Neuronal stem cell (in vitro differentiated cells): ENCODE data around the gene ADGRL3.

Source experiments
- DNase-seq: peaks from one replicate; pipeline ENCODE4 v3.0.0-alpha.2; 2013; ENCODE audit warnings: low spot score
- H2AFZ ChIP-seq: one replicate; pipeline ENCODE4 v1.6.1; 2013; ENCODE audit warnings: mild to moderate bottlenecking, low read length, inconsistent platforms
- H2AK5ac ChIP-seq: 2 replicates; pipeline ENCODE4 v1.6.1; 2013; ENCODE audit warnings: low read depth, mild to moderate bottlenecking, inconsistent platforms, low read length, moderate library complexity, mixed read lengths
- H2BK120ac ChIP-seq: 2 replicates; pipeline ENCODE4 v1.6.1; 2013; ENCODE audit warnings: low read depth, mild to moderate bottlenecking, inconsistent platforms, low read length, moderate library complexity, mixed read lengths
- H2BK12ac ChIP-seq: one replicate; pipeline ENCODE4 v1.6.1; 2013; ENCODE audit warnings: low read length, inconsistent platforms
- H2BK15ac ChIP-seq: 2 replicates; pipeline ENCODE4 v1.6.1; 2013; ENCODE audit warnings: mild to moderate bottlenecking, low read length, inconsistent platforms, mixed read lengths
- H2BK5ac ChIP-seq: one replicate; pipeline ENCODE4 v1.6.1; 2013; ENCODE audit warnings: inconsistent platforms, mild to moderate bottlenecking, low read length, moderate library complexity
- H3K14ac ChIP-seq: one replicate; pipeline ENCODE4 v1.6.1; 2013; ENCODE audit warnings: low read length, inconsistent platforms
- H3K18ac ChIP-seq: 2 replicates; pipeline ENCODE4 v1.6.1; 2013; ENCODE audit warnings: low read length, inconsistent platforms
- H3K23ac ChIP-seq: 2 replicates; pipeline ENCODE4 v1.6.1; 2013; ENCODE audit warnings: low read depth, mild to moderate bottlenecking, mixed read lengths, low read length, inconsistent platforms; ENCODE audit not compliant: poor library complexity
- H3K27ac ChIP-seq: replicated peaks from 3 replicates; pipeline ENCODE4 v1.5.1; 2013; ENCODE audit warnings: low read length, inconsistent platforms
- H3K27me3 ChIP-seq, 3 experiments: 2 replicates each; pipeline ENCODE4 v1.6.1; 2013; ENCODE audit warnings: low read length in 3 of 3, mild to moderate bottlenecking in 2 of 3, inconsistent platforms in 1 of 3, low read depth in 1 of 3, mixed read lengths in 1 of 3, moderate library complexity in 1 of 3; ENCODE audit not compliant: control insufficient read depth in 3 of 3, insufficient read depth in 3 of 3
- H3K36me3 ChIP-seq, 2 donors: replicated peaks in 1 of 2; 2 replicates each; pipeline ENCODE4 v1.6.1; 2013; ENCODE audit warnings: low read length in 2 of 2; ENCODE audit not compliant: control insufficient read depth in 2 of 2, insufficient read depth in 2 of 2
- H3K4ac ChIP-seq: 2 replicates; pipeline ENCODE4 v1.6.1; 2013; ENCODE audit warnings: inconsistent platforms, mild to moderate bottlenecking, low read length, moderate library complexity
- H3K4me1 ChIP-seq, 2 donors: 1 replicate in 1 of 2; 2 replicates in 1 of 2; pipeline ENCODE4 v1.6.1; 2013; ENCODE audit warnings: low read length in 2 of 2, low read depth in 1 of 2; ENCODE audit not compliant: control insufficient read depth in 2 of 2, insufficient read depth in 1 of 2
- H3K4me2 ChIP-seq: one replicate; pipeline ENCODE4 v1.6.1; 2013; ENCODE audit warnings: mild to moderate bottlenecking, low read length, inconsistent platforms; ENCODE audit not compliant: insufficient read depth, poor library complexity, severe bottlenecking
- H3K4me3 ChIP-seq, 2 donors: 2 replicates each; pipeline ENCODE4 v1.5.1; 2013; ENCODE audit warnings: low read length in 2 of 2, mild to moderate bottlenecking in 2 of 2, inconsistent platforms in 1 of 2, moderate library complexity in 1 of 2
- H3K79me1 ChIP-seq: one replicate; pipeline ENCODE4 v1.6.1; 2013; ENCODE audit warnings: low read depth, mild to moderate bottlenecking, inconsistent platforms, low read length, moderate library complexity
- H3K9ac ChIP-seq: one replicate; pipeline ENCODE4 v1.6.1; 2013; ENCODE audit warnings: mild to moderate bottlenecking, low read depth, low read length, inconsistent platforms; ENCODE audit not compliant: poor library complexity
- H3K9me3 ChIP-seq, 2 donors: replicated peaks in 1 of 2; 2 replicates each; pipeline versions ENCODE3 to v1.6.1; 2013; ENCODE audit warnings: low read length in 2 of 2, mild to moderate bottlenecking in 2 of 2, inconsistent platforms in 1 of 2, low read depth in 1 of 2, mixed read lengths in 1 of 2, moderate library complexity in 1 of 2; ENCODE audit not compliant: control insufficient read depth in 2 of 2, insufficient read depth in 1 of 2
- H4K8ac ChIP-seq: one replicate; pipeline ENCODE4 v1.6.1; 2013; ENCODE audit warnings: low read depth, mild to moderate bottlenecking, inconsistent platforms, low read length, moderate library complexity
- H4K91ac ChIP-seq: one replicate; pipeline ENCODE4 v1.6.1; 2013; ENCODE audit warnings: low read length, low read depth, mild to moderate bottlenecking, inconsistent platforms; ENCODE audit not compliant: poor library complexity
- WGBS, 2 donors: extraction: QIAGEN DNeasy Blood & Tissue Kit; methylation state at CpG; one replicate each; pipeline ENCODE4 v1.1.7; 2013; ENCODE audit warnings: missing lambda C conversion rate in 2 of 2, mixed read lengths in 1 of 2; ENCODE audit not compliant: insufficient read length in 2 of 2, insufficient replicate concordance in 1 of 2; ENCODE audit errors: extremely low coverage in 2 of 2; 5-methylcytosine and 5-hydroxymethylcytosine counted together

ADGRL3 gene

DNA sequence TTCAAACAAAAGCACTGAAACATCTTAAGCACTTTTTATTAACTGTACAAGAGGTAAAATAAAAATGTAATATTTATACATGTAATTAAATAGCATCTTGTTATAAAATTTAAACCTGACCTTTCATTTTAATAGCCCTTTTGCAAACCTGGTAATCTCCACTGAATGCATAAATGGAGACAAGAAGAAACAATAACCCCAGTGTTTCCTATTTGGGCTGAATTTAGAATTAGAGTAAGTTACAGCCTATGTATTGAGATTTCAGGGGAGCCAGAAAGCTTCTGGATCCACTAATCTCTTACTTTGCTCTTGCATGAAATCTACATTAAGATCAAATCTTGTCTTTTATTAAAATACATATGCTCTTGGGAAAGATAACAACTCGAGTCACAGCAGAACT is 261.8 kb downstream of the ADGRL3 start:
- Histone ChIP-seq H3K18ac (no peak overlapping the region), H2BK120ac (no peak overlapping the region), H3K36me3 (no peaks in the 10 kb centered on the region), H3K79me1 (peaks cover 2% of the 10 kb centered on the region), H2BK12ac (no peak overlapping the region), H2AK5ac (no peak overlapping the region), H3K4me1 (no peaks in the 10 kb centered on the region), H4K8ac (no peak overlapping the region), H3K4me2 (no peak overlapping the region), H2AFZ (no peak overlapping the region), H3K27ac (no peak overlapping the region), H2BK15ac (no peak overlapping the region), H3K14ac (no peak overlapping the region), H3K23ac (no peak overlapping the region), H3K4me3 (no peak overlapping the region), H3K4ac (no peak overlapping the region), H3K9me3 (no peaks in the 10 kb centered on the region), H3K9ac (no peak overlapping the region), H2BK5ac (no peak overlapping the region), H3K27me3 (no peaks in the 10 kb centered on the region), H4K91ac (no peak overlapping the region)
- WGBS, 2 donors = no CpG with 5 or more reads among the region's 1 CpG
- no peak for DNase-seq

DNA sequence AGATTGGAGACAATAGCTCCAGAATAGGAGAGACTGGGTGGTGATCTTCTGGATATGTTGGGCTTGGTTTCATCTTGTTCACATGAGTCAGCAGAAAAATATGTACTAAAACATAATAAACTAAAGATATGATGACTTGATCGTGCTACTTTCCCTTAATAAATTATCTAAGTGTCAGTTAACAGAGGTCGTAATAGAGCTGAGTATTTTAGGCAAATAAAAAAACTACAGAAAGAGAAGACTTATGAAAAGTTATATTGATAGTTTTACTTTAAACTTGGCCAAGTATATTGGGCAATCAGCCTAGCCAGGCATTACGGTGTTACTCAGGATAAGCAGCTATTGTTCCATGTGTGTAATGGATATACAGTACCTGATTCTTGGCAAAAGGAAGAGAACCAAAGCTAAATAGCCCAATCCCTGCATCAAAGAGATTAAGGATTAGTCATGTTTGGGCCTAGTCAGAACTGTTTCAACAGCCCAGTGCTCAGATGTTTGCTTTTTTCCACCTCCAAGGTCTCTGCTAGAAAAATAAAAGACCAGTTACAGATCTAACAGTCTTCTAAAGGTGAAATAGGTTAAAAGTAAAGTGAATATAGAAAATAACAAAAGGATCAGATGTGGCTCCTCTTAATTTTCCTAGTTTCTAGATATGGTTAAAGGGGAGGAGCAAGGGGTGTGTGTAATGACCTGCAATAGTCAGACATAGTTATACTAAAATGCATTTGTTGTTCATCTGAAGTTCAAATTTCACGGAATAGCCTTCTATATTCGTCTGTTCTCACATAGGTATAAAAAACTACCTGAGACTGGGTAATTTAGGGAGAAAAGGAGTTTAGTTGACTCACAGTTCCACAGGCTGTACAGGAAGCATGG is 262.6 kb downstream of the ADGRL3 start:
- no peaks in the 10 kb centered on the region for H3K4me1 ChIP-seq
- H3K79me1 ChIP-seq = peaks cover 2% of the 10 kb centered on the region
- H2AFZ ChIP-seq = no peak overlapping the region
- no peak overlapping the region for H2AK5ac ChIP-seq
- H2BK12ac ChIP-seq = no peak overlapping the region
- no peaks in the 10 kb centered on the region for H3K9me3 ChIP-seq
- H3K4me2 ChIP-seq = no peak overlapping the region
- H3K27me3 ChIP-seq = no peaks in the 10 kb centered on the region
- no peak overlapping the region for H3K27ac ChIP-seq
- no peaks in the 10 kb centered on the region for H3K36me3 ChIP-seq
- DNase-seq = no peak
- no peak overlapping the region for H4K91ac ChIP-seq
- H3K14ac ChIP-seq = no peak overlapping the region
- H3K4ac ChIP-seq = no peak overlapping the region
- no peak overlapping the region for H3K4me3 ChIP-seq
- no peak overlapping the region for H3K18ac ChIP-seq
- no peak overlapping the region for H3K9ac ChIP-seq
- no peak overlapping the region for H2BK120ac ChIP-seq
- no peak overlapping the region for H2BK5ac ChIP-seq
- no CpG with 5 or more reads among the region's 5 CpGs for WGBS, 2 donors
- H4K8ac ChIP-seq = no peak overlapping the region
- no peak overlapping the region for H2BK15ac ChIP-seq
- no peak overlapping the region for H3K23ac ChIP-seq

DNA sequence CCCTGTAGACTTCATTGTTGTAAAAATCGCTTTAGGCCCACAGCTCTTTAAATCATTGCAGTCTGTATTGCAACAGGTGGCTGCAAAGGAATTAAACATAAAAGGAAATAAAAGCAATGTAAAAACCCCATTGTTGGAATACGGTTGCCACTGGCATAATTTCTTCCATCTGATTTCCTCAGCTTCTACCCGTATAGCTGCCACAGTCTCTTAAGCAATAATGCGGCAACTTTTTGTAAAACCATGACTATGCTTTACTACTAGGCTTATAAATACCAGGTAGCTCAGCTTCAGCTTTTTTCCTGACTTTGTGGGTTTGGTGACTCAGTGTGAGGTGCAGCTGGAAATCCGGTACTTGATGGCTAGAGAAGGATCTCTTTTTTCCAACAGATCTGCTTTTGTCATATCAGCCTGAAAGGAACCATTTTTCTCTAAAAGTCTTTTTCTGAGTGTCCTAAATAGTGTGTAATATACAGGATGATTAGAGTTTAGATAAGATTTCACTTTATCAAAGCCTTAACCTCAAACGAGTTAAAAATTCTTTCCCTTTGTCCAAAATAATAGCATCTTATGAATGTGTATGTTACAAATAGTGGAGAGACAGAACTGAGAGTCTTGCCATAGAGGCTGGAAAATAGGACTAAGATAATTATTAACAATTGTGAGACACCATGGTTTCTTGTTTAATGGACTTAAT is 268.0 kb downstream of the ADGRL3 start:
- Histone ChIP-seq H2BK15ac (no peak overlapping the region), H3K9me3 (no peaks in the 10 kb centered on the region), H3K79me1 (no peaks in the 10 kb centered on the region), H3K4ac (no peak overlapping the region), H2AK5ac (no peak overlapping the region), H3K36me3 (no peaks in the 10 kb centered on the region), H3K4me3 (no peak overlapping the region), H2BK5ac (no peak overlapping the region), H3K18ac (no peak overlapping the region), H4K8ac (no peak overlapping the region), H2BK12ac (no peak overlapping the region), H3K27me3 (no peaks in the 10 kb centered on the region), H3K14ac (no peak overlapping the region), H3K4me2 (peak overlapping the region; percentile 33), H3K4me1 (peaks cover 0 to 3% of the 10 kb centered on the region in 2 donors), H3K9ac (no peak overlapping the region), H3K23ac (no peak overlapping the region), H4K91ac (no peak overlapping the region), H2AFZ (no peak overlapping the region), H2BK120ac (no peak overlapping the region), H3K27ac (no peak overlapping the region)
- no CpG with 5 or more reads among the region's 6 CpGs for WGBS, 2 donors
- DNase-seq = no peak

DNA sequence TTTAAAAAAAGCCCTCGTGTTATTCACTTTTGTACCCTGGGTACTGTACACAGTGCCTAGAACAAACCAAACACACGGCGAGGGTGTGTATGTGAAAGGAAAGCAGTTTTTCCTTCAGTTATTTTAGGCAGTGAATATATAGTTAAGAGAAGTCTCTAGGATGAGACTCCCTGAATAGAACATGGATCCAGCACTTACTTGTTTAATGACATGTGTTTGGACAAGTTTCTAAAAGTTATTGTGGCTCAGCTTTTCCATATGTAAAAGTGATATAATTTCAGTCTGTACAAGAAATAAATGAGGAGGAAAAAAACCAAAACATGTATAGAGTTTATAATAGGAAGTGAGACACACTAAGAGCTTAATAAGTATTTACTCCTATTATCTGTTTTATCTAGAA is 273.2 kb downstream of the ADGRL3 start:
- no CpG with 5 or more reads among the region's 3 CpGs for WGBS, 2 donors
- H2AFZ ChIP-seq = no peak overlapping the region
- no peak overlapping the region for H3K4me2 ChIP-seq

More for the DNA sequence above, 273.2 kb downstream of the ADGRL3 start:
- H3K23ac ChIP-seq = no peak overlapping the region
- no peak overlapping the region for H4K8ac ChIP-seq
- no peak overlapping the region for H2BK12ac ChIP-seq
- no peak overlapping the region for H4K91ac ChIP-seq
- no peak overlapping the region for H3K4ac ChIP-seq
- no peak overlapping the region for H3K9ac ChIP-seq
- no peaks in the 10 kb centered on the region for H3K27me3 ChIP-seq
- H3K4me3 ChIP-seq = no peak overlapping the region
- H3K9me3 ChIP-seq = no peaks in the 10 kb centered on the region
- H3K14ac ChIP-seq = no peak overlapping the region
- H3K36me3 ChIP-seq = no peaks in the 10 kb centered on the region
- no peak overlapping the region for H2BK5ac ChIP-seq
- no peak overlapping the region for H2BK120ac ChIP-seq
- H2AK5ac ChIP-seq = no peak overlapping the region
- DNase-seq = no peak
- H3K79me1 ChIP-seq = peaks cover 2% of the 10 kb centered on the region
- no peak overlapping the region for H3K18ac ChIP-seq
- peaks cover 0 to 3% of the 10 kb centered on the region in 2 donors for H3K4me1 ChIP-seq
- H3K27ac ChIP-seq = no peak overlapping the region
- H2BK15ac ChIP-seq = no peak overlapping the region
